DND-41 (cell line): Measurements from ENCODE around the gene CFL1.

Experiments used
- ATAC-seq: fragments of 200-7000 bp; cut with Tn5 transposase; 3 replicates; pipeline ENCODE4 v1.9.1; 2021; ENCODE audit warnings: low read depth; ENCODE audit not compliant: insufficient read depth
- DNase-seq: peaks from one replicate; pipeline ENCODE4 v3.0.0-alpha.2; 2020
- H2AFZ ChIP-seq: 2 replicates; pipeline ENCODE4 v1.6.0; 2012; ENCODE audit warnings: low read depth, low read length
- H3K27ac ChIP-seq: 2 replicates; pipeline ENCODE4 v1.5.1; 2012; ENCODE audit warnings: low read length, inconsistent platforms
- H3K27me3 ChIP-seq: fragments of 200-600 bp; sonication (generic); 2 replicates; pipeline ENCODE4 v1.6.0; 2012; ENCODE audit warnings: low read length, mild to moderate bottlenecking, inconsistent platforms; ENCODE audit not compliant: insufficient read depth, poor library complexity
- H3K36me3 ChIP-seq: 2 replicates; pipeline ENCODE4 v1.5.1; 2012; ENCODE audit warnings: low read length, inconsistent platforms; ENCODE audit not compliant: insufficient read depth
- H3K4me1 ChIP-seq: 2 replicates; pipeline ENCODE4 v1.5.1; 2012; ENCODE audit warnings: mild to moderate bottlenecking, low read length; ENCODE audit not compliant: insufficient read depth
- H3K4me2 ChIP-seq: 2 replicates; pipeline ENCODE4 v1.6.0; 2012; ENCODE audit warnings: mild to moderate bottlenecking, moderate library complexity, low read length, inconsistent platforms; ENCODE audit not compliant: insufficient read depth
- H3K4me3 ChIP-seq, 2 experiments: fragments of 200-600 bp in 1 of 2; shearing (Covaris generic) in 1 of 2; 2 replicates each; pipeline ENCODE4 v1.5.1; 2012 to 2016; ENCODE audit warnings: inconsistent platforms in 2 of 2, low read length in 2 of 2, mild to moderate bottlenecking in 2 of 2, low read depth in 1 of 2, moderate library complexity in 1 of 2
- H3K79me2 ChIP-seq: 2 replicates; pipeline ENCODE4 v1.6.0; 2012; ENCODE audit warnings: low read length, inconsistent platforms; ENCODE audit not compliant: insufficient read depth
- H3K9ac ChIP-seq: 2 replicates; pipeline ENCODE4 v1.6.0; 2012; ENCODE audit warnings: low read depth, mild to moderate bottlenecking, inconsistent platforms, low read length, moderate library complexity
- H3K9me3 ChIP-seq: 2 replicates; pipeline ENCODE4 v1.5.1; 2012; ENCODE audit warnings: low read length, moderate library complexity, mild to moderate bottlenecking, inconsistent platforms; ENCODE audit not compliant: insufficient read depth, severe bottlenecking
- H4K20me1 ChIP-seq: 2 replicates; pipeline ENCODE4 v1.6.0; 2012; ENCODE audit warnings: low read length; ENCODE audit not compliant: insufficient read depth
- CTCF ChIP-seq: IDR thresholded peaks from 2 replicates; pipeline ENCODE4 v1.5.1; 2012; ENCODE audit warnings: borderline replicate concordance, low read length, moderate library complexity, mild to moderate bottlenecking; ENCODE audit not compliant: poor library complexity, severe bottlenecking; ENCODE audit errors: extremely low read depth
- EZH2 ChIP-seq: IDR thresholded peaks from 3 replicates; pipeline ENCODE4 v1.6.1; 2012; ENCODE audit warnings: borderline replicate concordance, low read depth, mild to moderate bottlenecking, moderate library complexity, low read length, inconsistent platforms; ENCODE audit not compliant: severe bottlenecking

CFL1 gene

GRCh38 chr11:65867284-65868071 lies 9.5 kb upstream of the CFL1 start:
- H3K27ac ChIP-seq, result no peak overlapping the region
- H4K20me1 ChIP-seq, result peaks cover 32% of the 10 kb centered on the region
- no peaks in the 10 kb centered on the region for H3K27me3 ChIP-seq
- DNase-seq, result peak; percentile 54
- peaks cover 21% of the 10 kb centered on the region for H3K4me1 ChIP-seq
- H3K4me2 ChIP-seq, result no peak overlapping the region
- H3K9me3 ChIP-seq, result no peaks in the 10 kb centered on the region
- no peak for TF ChIP-seq EZH2
- TF ChIP-seq CTCF, result no peak
- no peak overlapping the region for H3K4me3 ChIP-seq
- H3K9ac ChIP-seq, result no peak overlapping the region
- peaks cover 10% of the 10 kb centered on the region for H3K79me2 ChIP-seq
- ATAC-seq, result peak; percentile 12; the same call in 1 of the 3 replicates
- H2AFZ ChIP-seq, result no peak overlapping the region
- H3K36me3 ChIP-seq, result peaks cover 49% of the 10 kb centered on the region

- H2AFZ ChIP-seq, result no peak overlapping the region
- H3K9ac ChIP-seq, result no peak overlapping the region
- H3K36me3 ChIP-seq, result peaks cover 57% of the 10 kb centered on the region
- peaks cover 29% of the 10 kb centered on the region for H3K4me1 ChIP-seq
- no peak overlapping the region for H3K4me3 ChIP-seq
- DNase-seq, result no peak
- no peak overlapping the region for H3K27ac ChIP-seq
- no peak for TF ChIP-seq EZH2
- no peak for TF ChIP-seq CTCF
- peaks cover 18% of the 10 kb centered on the region for H3K79me2 ChIP-seq
- H3K27me3 ChIP-seq, result no peaks in the 10 kb centered on the region
- no peaks in the 10 kb centered on the region for H3K9me3 ChIP-seq
- ATAC-seq, result no peak
- no peak overlapping the region for H3K4me2 ChIP-seq
- peaks cover 37% of the 10 kb centered on the region for H4K20me1 ChIP-seq
Measured at GRCh38 chr11:65866509-65867283, 8.7 kb upstream of the CFL1 start.

GRCh38 chr11:65865550-65866172 lies 7.7 kb upstream of the CFL1 start:
- H3K27me3 ChIP-seq, result no peaks in the 10 kb centered on the region
- H3K4me2 ChIP-seq, result no peak overlapping the region
- TF ChIP-seq EZH2 (no peak), CTCF (no peak)
- ATAC-seq (no peak), DNase-seq (no peak)
- H3K79me2 ChIP-seq, result peaks cover 28% of the 10 kb centered on the region
- H3K4me3 ChIP-seq, result no peak overlapping the region
- no peak overlapping the region for H2AFZ ChIP-seq
- H3K36me3 ChIP-seq, result peaks cover 66% of the 10 kb centered on the region
- H4K20me1 ChIP-seq, result peaks cover 46% of the 10 kb centered on the region
- no peaks in the 10 kb centered on the region for H3K9me3 ChIP-seq
- H3K9ac ChIP-seq, result no peak overlapping the region
- H3K4me1 ChIP-seq, result peaks cover 36% of the 10 kb centered on the region
- H3K27ac ChIP-seq, result no peak overlapping the region
